CD4-positive, CD25-positive, alpha-beta regulatory T cell (primary cell): Measurements from ENCODE around the gene JKAMP. TPM values are rescaled to one million over a fixed set of nuclear protein-coding genes. Genes with fewer than 3 reads are reported as not detected.
"Not testable (repeated sequence)": the region's sequence is repeated elsewhere in the genome, so short reads cannot be mapped to it uniquely, and the experiment has no call there.

ENCODE experiments used
- ATAC-seq, 2 donors: fragments of 150-1000 bp; cut with Tn5 transposase; one replicate each; pipeline ENCODE4 v1.10.0; 2021; ENCODE audit warnings: low read depth in 2 of 2, moderate number of reproducible peaks in 2 of 2, moderate library complexity in 1 of 2
- DNase-seq, 3 donors: peaks; one replicate each; pipeline versions ENCODE4 v3.0.0 to v3.0.0-alpha.2; 2012 to 2022; ENCODE audit warnings: mixed read lengths in 1 of 3
- H3K27ac ChIP-seq: one replicate; pipeline ENCODE4 v1.7.0; 2013; ENCODE audit warnings: mild to moderate bottlenecking, low read length; ENCODE audit not compliant: insufficient read depth, poor library complexity, severe bottlenecking
- H3K27me3 ChIP-seq: one replicate; pipeline ENCODE4 v1.7.0; 2013; ENCODE audit warnings: low read length; ENCODE audit not compliant: control insufficient read depth, insufficient read depth
- H3K36me3 ChIP-seq: one replicate; pipeline ENCODE4 v1.7.0; 2013; ENCODE audit warnings: mild to moderate bottlenecking, low read length, moderate library complexity; ENCODE audit not compliant: control insufficient read depth, insufficient read depth
- H3K4me1 ChIP-seq: 2 replicates; pipeline ENCODE4 v1.7.0; 2013; ENCODE audit warnings: mild to moderate bottlenecking, low read length; ENCODE audit not compliant: insufficient read depth, control insufficient read depth, poor library complexity, severe bottlenecking
- H3K4me3 ChIP-seq: one replicate; pipeline ENCODE4 v1.7.0; 2013; ENCODE audit warnings: low read depth, mild to moderate bottlenecking, low read length, moderate library complexity
- H3K9me3 ChIP-seq, 2 experiments: 1 replicate in 1 of 2; 2 replicates in 1 of 2; pipeline ENCODE4 v1.7.0; 2013; ENCODE audit warnings: low read length in 2 of 2, mild to moderate bottlenecking in 1 of 2, moderate library complexity in 1 of 2; ENCODE audit not compliant: control insufficient read depth in 2 of 2
- H3K27ac Mint-ChIP-seq, 3 donors: one replicate each; pipeline ENCODE4 v1.8.0; 2020 to 2022; ENCODE audit warnings: mild to moderate bottlenecking in 3 of 3, mixed read lengths in 3 of 3, moderate library complexity in 2 of 3
- H3K27me3 Mint-ChIP-seq: one replicate; pipeline ENCODE4 v1.8.0; 2022; ENCODE audit warnings: mild to moderate bottlenecking, mixed read lengths
- H3K36me3 Mint-ChIP-seq: one replicate; pipeline ENCODE4 v1.8.0; 2020; ENCODE audit warnings: mixed read lengths
- H3K4me1 Mint-ChIP-seq, 4 donors: one replicate each; pipeline ENCODE4 v1.8.0; 2020 to 2022; ENCODE audit warnings: mixed read lengths in 4 of 4, mild to moderate bottlenecking in 1 of 4
- H3K4me3 Mint-ChIP-seq, 4 donors: one replicate each; pipeline ENCODE4 v1.8.0; 2020 to 2022; ENCODE audit warnings: mild to moderate bottlenecking in 4 of 4, mixed read lengths in 4 of 4, moderate library complexity in 3 of 4
- H3K9me3 Mint-ChIP-seq, 7 donors: one replicate each; pipeline ENCODE4 v1.8.0; 2020 to 2022; ENCODE audit warnings: mixed read lengths in 7 of 7, mild to moderate bottlenecking in 3 of 7, moderate library complexity in 2 of 7
- polyA plus RNA-seq, 4 donors: library from polyadenylated mRNA; unstranded; fragments of 300-500 nt; fragmentation: Illumina TruSeq; gene quantifications; one replicate each; pipeline ENCODE4 v1.2.3, GENCODE V29; 2021
- total RNA-seq: library from RNA; stranded (reverse); gene quantifications from one replicate; pipeline ENCODE4 v1.2.3, GENCODE V29; 2022

Gene JKAMP, protein sequence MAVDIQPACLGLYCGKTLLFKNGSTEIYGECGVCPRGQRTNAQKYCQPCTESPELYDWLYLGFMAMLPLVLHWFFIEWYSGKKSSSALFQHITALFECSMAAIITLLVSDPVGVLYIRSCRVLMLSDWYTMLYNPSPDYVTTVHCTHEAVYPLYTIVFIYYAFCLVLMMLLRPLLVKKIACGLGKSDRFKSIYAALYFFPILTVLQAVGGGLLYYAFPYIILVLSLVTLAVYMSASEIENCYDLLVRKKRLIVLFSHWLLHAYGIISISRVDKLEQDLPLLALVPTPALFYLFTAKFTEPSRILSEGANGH
- total RNA-seq (21.0 TPM), polyA plus RNA-seq (10 to 100 TPM; 56.7 to 83.4 (median 63.5) TPM)

DNA sequence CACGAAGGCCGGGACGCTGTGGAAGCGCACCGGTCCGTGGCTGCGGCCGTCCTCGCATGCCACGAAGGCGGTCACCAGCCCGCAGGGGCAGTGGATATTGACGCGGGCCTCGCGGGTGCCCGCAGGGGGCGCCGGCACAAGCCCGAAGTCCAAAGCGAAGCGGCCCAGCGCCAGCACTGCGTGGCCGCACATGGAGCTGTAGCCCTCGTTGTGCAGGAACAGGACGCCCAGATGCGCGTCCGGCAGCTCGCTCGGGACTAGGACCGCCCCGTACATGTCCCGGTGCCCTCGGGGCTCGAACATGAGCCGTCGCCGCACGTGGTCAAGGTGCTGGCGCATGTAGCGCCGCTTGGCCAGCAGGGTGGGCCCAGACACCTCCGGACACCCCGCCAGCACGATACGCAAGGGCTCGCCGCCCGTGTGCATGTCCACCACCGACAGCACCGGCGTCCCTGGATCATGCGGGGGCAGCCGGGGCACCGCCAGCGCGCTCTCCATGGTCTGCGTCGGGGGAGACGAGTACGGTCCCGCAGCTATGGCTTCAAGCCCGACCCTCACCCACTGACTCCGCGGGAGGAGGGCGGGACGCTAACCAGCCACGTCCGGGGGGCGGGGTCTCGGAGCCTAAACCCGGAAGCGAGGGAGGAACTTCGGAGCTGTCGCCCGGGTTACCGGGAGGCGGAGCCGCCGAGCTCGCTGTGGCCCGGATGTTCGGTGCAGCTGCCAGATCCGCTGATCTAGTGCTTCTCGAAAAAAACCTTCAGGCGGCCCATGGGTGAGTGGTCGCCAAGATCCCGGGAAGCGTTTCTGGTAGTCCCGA is at the start of gene JKAMP, which contains the start of gene L3HYPDH:
Gene JKAMP, plus strand, starts transcription at position 699 of the 820 bp plus-strand sequence. Its CDS starts 73 bp downstream, at position 772.
Gene L3HYPDH, minus strand, starts transcription at position 590 of the 820 bp plus-strand sequence. Its CDS starts 92 bp downstream, at position 498.
- Histone ChIP-seq H3K36me3 (peaks cover 16% of the 10 kb centered on the region), H3K4me1 (peaks cover 55% of the 10 kb centered on the region), H3K27me3 (no peaks in the 10 kb centered on the region), H3K9me3 (no peaks in the 10 kb centered on the region), H3K27ac (peak within 1 kb of the TSS; percentile 73), H3K4me3 (peak within 1 kb of the TSS; percentile 98)
- peaks cover 12% of the 10 kb centered on the region for H3K36me3 Mint-ChIP-seq
- H3K9me3 Mint-ChIP-seq = no peaks in the 10 kb centered on the region
- H3K4me1 Mint-ChIP-seq = peaks cover 28 to 74% (median 57%) of the 10 kb centered on the region in 4 donors
- H3K27ac Mint-ChIP-seq = peak within 1 kb of the TSS; percentile 54 to 95 (median 94)
- H3K27me3 Mint-ChIP-seq = peaks cover 4% of the 10 kb centered on the region
- ATAC-seq = peak; percentile 94 to 96
- peak within 1 kb of the TSS; percentile 89 to 97 (median 96) for H3K4me3 Mint-ChIP-seq
- peak; percentile 96 to 98 (median 97) for DNase-seq

- Mint-ChIP-seq H3K36me3 (no peaks in the 10 kb centered on the region), H3K4me1 (peaks cover 0 to 3% (median 0%) of the 10 kb centered on the region in 4 donors), H3K27me3 (no peaks in the 10 kb centered on the region), H3K27ac (no peak overlapping the region), H3K4me3 (no peak overlapping the region), H3K9me3 (no peaks in the 10 kb centered on the region)
- no peak overlapping the region for H3K4me3 ChIP-seq
- no peaks in the 10 kb centered on the region for H3K4me1 ChIP-seq
- peaks cover 3% of the 10 kb centered on the region for H3K27me3 ChIP-seq
- ATAC-seq (no peak), DNase-seq (no peak)
- H3K36me3 ChIP-seq = no peaks in the 10 kb centered on the region
- H3K9me3 ChIP-seq = no peaks in the 10 kb centered on the region
- no peak overlapping the region for H3K27ac ChIP-seq
Measured at GRCh38 chr14:59435101-59435500, 49.2 kb upstream of the JKAMP start.

- H3K27me3 Mint-ChIP-seq = no peaks in the 10 kb centered on the region
- Histone ChIP-seq H3K27me3 (peaks cover 3% of the 10 kb centered on the region), H3K27ac (no peak overlapping the region), H3K4me3 (no peak overlapping the region), H3K4me1 (no peaks in the 10 kb centered on the region), H3K9me3 (no peaks in the 10 kb centered on the region), H3K36me3 (no peaks in the 10 kb centered on the region)
- no peaks in the 10 kb centered on the region for H3K36me3 Mint-ChIP-seq
- no peak overlapping the region for H3K27ac Mint-ChIP-seq
- no peak for DNase-seq
- H3K4me1 Mint-ChIP-seq = peaks cover 0 to 3% (median 0%) of the 10 kb centered on the region in 4 donors
- H3K4me3 Mint-ChIP-seq = no peak overlapping the region
- H3K9me3 Mint-ChIP-seq = no peaks in the 10 kb centered on the region
- no peak for ATAC-seq
Measured at GRCh38 chr14:59435987-59436386, 48.3 kb upstream of the JKAMP start.

- ATAC-seq (no peak), DNase-seq (no peak)
- Mint-ChIP-seq H3K4me1 (peaks cover 0 to 3% (median 0%) of the 10 kb centered on the region in 4 donors), H3K9me3 (no peaks in the 10 kb centered on the region), H3K4me3 (no peak overlapping the region), H3K27me3 (no peaks in the 10 kb centered on the region), H3K36me3 (no peaks in the 10 kb centered on the region), H3K27ac (no peak overlapping the region)
- Histone ChIP-seq H3K36me3 (no peaks in the 10 kb centered on the region), H3K4me1 (no peaks in the 10 kb centered on the region), H3K27ac (no peak overlapping the region), H3K9me3 (no peaks in the 10 kb centered on the region), H3K4me3 (no peak overlapping the region), H3K27me3 (peaks cover 3% of the 10 kb centered on the region)
Measured at GRCh38 chr14:59438195-59438647, 46.1 kb upstream of the JKAMP start.

DNA sequence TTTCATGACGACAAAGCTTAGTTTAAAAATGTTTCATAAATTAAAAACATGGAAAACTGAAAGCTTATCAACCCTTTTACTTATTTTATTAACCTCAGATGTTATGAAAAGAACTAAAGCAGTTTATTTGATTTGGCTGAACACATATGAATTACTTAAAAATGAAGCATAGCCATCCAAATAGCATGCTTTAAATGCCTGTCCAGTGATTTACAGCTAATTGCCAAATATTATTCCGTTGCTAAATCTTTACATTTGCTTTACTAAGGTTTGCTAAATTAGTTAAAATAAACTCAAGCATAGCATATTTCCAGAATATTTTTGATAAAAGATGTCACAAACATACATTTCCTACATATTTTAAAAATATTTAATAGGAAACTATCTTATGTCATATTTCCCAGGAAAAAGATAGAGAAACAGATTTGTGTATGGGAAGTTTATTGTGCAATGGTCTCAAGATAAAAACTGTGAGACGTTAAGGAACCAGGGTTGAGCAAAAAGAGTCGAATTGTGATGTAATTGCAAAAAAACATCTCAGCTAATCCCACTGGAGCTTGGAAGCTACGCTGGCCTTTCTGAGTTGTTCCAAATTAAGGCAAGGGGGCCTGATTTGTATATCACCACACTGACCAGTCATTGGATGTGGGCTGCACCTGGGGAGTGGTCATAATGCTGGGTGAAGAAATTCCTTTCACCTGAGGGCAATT is 44.9 kb upstream of the JKAMP start:
- no peaks in the 10 kb centered on the region for H3K9me3 Mint-ChIP-seq
- no peaks in the 10 kb centered on the region for H3K36me3 Mint-ChIP-seq
- Histone ChIP-seq H3K27me3 (peaks cover 3% of the 10 kb centered on the region), H3K36me3 (no peaks in the 10 kb centered on the region), H3K27ac (no peak overlapping the region), H3K9me3 (no peaks in the 10 kb centered on the region), H3K4me3 (no peak overlapping the region), H3K4me1 (no peaks in the 10 kb centered on the region)
- no peak overlapping the region for H3K4me3 Mint-ChIP-seq
- H3K27ac Mint-ChIP-seq = no peak overlapping the region
- no peaks in the 10 kb centered on the region for H3K27me3 Mint-ChIP-seq
- DNase-seq (no peak), ATAC-seq (no peak)
- peaks cover 0 to 3% (median 0%) of the 10 kb centered on the region in 4 donors for H3K4me1 Mint-ChIP-seq

GRCh38 chr14:59448673-59449072 is 35.6 kb upstream of the JKAMP start:
- H3K27ac Mint-ChIP-seq, H3K27me3 ChIP-seq, H3K9me3 Mint-ChIP-seq, H3K36me3 ChIP-seq, H3K4me3 ChIP-seq, H3K4me1 Mint-ChIP-seq, H3K36me3 Mint-ChIP-seq, H3K27ac ChIP-seq, DNase-seq, H3K27me3 Mint-ChIP-seq, H3K9me3 ChIP-seq, H3K4me1 ChIP-seq, H3K4me3 Mint-ChIP-seq, ATAC-seq: not testable (repeated sequence)

DNA sequence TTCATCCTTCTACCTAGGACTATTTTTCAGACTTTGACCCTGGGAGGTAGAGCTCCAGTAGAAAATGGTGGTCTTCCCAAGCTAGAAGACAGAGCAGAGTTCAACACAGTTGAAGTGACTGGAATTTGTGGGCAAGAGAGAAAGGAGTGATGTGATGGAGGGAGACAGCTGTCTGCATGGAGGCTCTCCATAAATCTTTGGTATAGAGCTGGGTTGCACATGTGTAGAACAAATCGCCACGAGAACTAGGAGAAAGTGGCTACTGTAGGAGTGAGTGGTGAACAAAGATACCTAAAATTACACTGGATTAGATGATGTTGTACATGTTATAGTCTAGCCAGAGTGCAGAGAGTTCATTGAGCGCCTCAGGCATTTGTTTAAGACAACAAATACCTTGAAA is 33.6 kb upstream of the JKAMP start:
- Histone ChIP-seq H3K4me1 (no peaks in the 10 kb centered on the region), H3K9me3 (no peaks in the 10 kb centered on the region), H3K27ac (no peak overlapping the region), H3K27me3 (no peaks in the 10 kb centered on the region), H3K4me3 (no peak overlapping the region), H3K36me3 (no peaks in the 10 kb centered on the region)
- no peak overlapping the region for H3K4me3 Mint-ChIP-seq
- DNase-seq (no peak), ATAC-seq (no peak)
- H3K9me3 Mint-ChIP-seq = peaks cover 0 to 4% (median 0%) of the 10 kb centered on the region in 7 donors
- H3K36me3 Mint-ChIP-seq = peaks cover 4% of the 10 kb centered on the region
- no peaks in the 10 kb centered on the region for H3K27me3 Mint-ChIP-seq
- no peak overlapping the region for H3K27ac Mint-ChIP-seq
- no peaks in the 10 kb centered on the region for H3K4me1 Mint-ChIP-seq
